ENCODE measurements around the gene NF2.

DNA sequence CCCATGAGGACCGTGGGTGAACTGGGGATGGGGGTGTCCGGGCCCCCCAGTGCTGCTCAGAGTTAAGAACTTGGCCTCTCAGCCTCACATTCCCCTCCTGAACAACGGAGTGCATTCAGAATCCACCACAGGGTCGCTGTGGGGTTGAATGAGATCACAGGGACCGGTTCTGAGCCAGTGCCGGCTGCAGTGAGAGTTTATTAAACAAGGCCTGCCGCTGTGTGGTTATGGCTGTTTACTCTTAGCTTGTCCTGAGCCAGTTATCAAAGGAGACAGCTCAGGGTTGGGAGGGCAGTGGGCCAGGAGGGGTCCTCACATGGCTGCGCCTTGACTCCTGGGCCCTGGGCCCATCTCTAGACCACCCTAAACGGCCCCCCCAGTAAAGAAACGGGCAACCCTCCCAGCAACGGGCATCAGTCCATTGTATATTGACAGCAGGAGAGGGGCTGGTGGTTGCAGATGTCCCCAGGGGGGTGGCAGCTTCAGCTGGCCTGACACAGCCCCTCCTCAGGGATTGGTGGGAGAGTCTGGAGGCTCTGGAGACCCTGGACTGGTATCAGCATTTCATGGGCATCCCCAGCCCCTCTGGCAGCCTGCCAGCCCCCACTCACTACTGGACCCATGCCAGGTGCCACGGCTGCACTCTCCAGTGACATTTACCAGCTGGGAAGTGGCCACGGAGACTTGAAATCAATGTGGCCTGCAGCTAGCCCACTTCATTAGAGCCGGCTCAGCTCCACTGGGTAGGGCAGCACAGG, 101.3 kb downstream of the NF2 start:
- TF ChIP-seq EZH2 (IDR thresholded peaks at IDR 0.05; ENCODE audit: insufficient read depth, poor library complexity, severe bottlenecking), result no peak
- no peak for TF ChIP-seq EZH2phosphoT487 (IDR thresholded peaks at IDR 0.05; ENCODE audit: insufficient read depth, low read depth)
